GM23338 (cell line): ENCODE results near the gene ANKRD23. TPM values are rescaled to one million over a fixed set of nuclear protein-coding genes. Genes with fewer than 3 reads are reported as not detected.

Experiments used
- ATAC-seq: fragments of 200-7000 bp; cut with Tn5 transposase; 3 replicates; pipeline ENCODE4 v1.9.1; 2020
- DNase-seq: peaks from one replicate; pipeline ENCODE4 v3.0.0-alpha.2; 2015; ENCODE audit warnings: low spot score
- H2AFZ ChIP-seq: fragments of 200-600 bp; sonication (generic); 2 replicates; pipeline ENCODE4 v1.8.0; 2016; ENCODE audit warnings: antibody characterized with exemption, mild to moderate bottlenecking, moderate library complexity
- H3F3A ChIP-seq: fragments of 200-600 bp; sonication (generic); replicated peaks from 2 replicates; pipeline ENCODE4 v1.8.0; 2017; ENCODE audit warnings: antibody characterized with exemption, mixed run types, low read depth
- H3K27ac ChIP-seq: fragments of 200-600 bp; sonication (generic); 2 replicates; pipeline ENCODE4 v1.6.1; 2016; ENCODE audit warnings: low read depth
- H3K27me3 ChIP-seq: fragments of 200-600 bp; sonication (generic); 2 replicates; pipeline ENCODE4 v1.8.0; 2016; ENCODE audit warnings: mild to moderate bottlenecking, mixed run types, moderate library complexity; ENCODE audit not compliant: insufficient read depth
- H3K36me3 ChIP-seq: fragments of 200-600 bp; sonication (generic); 2 replicates; pipeline ENCODE4 v1.8.0; 2016; ENCODE audit warnings: mild to moderate bottlenecking; ENCODE audit not compliant: insufficient read depth
- H3K4me1 ChIP-seq: fragments of 200-600 bp; sonication (generic); 2 replicates; pipeline ENCODE4 v1.8.0; 2016; ENCODE audit warnings: mild to moderate bottlenecking, moderate library complexity; ENCODE audit not compliant: insufficient read depth
- H3K4me2 ChIP-seq: fragments of 200-600 bp; sonication (generic); 2 replicates; pipeline ENCODE4 v1.7.1; 2017; ENCODE audit warnings: mixed run types
- H3K4me3 ChIP-seq: fragments of 200-600 bp; sonication (generic); 2 replicates; pipeline ENCODE4 v1.6.1; 2016; ENCODE audit warnings: mixed run types
- H3K79me2 ChIP-seq: fragments of 200-600 bp; sonication (generic); replicated peaks from 2 replicates; pipeline ENCODE4 v1.8.0; 2017; ENCODE audit warnings: mild to moderate bottlenecking; ENCODE audit not compliant: insufficient read depth
- H3K9me2 ChIP-seq: fragments of 200-600 bp; sonication (generic); 2 replicates; pipeline ENCODE4 v1.8.0; 2017; ENCODE audit not compliant: insufficient read depth
- H4K20me1 ChIP-seq: fragments of 200-600 bp; sonication (generic); replicated peaks from 2 replicates; pipeline ENCODE4 v1.8.0; 2017; ENCODE audit warnings: mild to moderate bottlenecking; ENCODE audit not compliant: insufficient read depth
- H3K27ac Mint-ChIP-seq: 2 replicates; pipeline ENCODE4 v1.8.0; 2020; ENCODE audit warnings: inconsistent platforms, mild to moderate bottlenecking, moderate library complexity, mixed read lengths
- H3K27me3 Mint-ChIP-seq: 3 replicates; pipeline ENCODE4 v1.8.0; 2022; ENCODE audit warnings: low read depth, mild to moderate bottlenecking, moderate library complexity, mixed read lengths, inconsistent platforms; ENCODE audit not compliant: insufficient read depth, poor library complexity
- H3K36me3 Mint-ChIP-seq: 3 replicates; pipeline ENCODE4 v1.8.0; 2021; ENCODE audit warnings: low read depth, mild to moderate bottlenecking, inconsistent platforms, moderate library complexity, mixed read lengths
- H3K4me1 Mint-ChIP-seq: 3 replicates; pipeline ENCODE4 v1.8.0; 2020; ENCODE audit warnings: mild to moderate bottlenecking, inconsistent platforms, mixed read lengths
- H3K4me3 Mint-ChIP-seq: 3 replicates; pipeline ENCODE4 v1.8.0; 2021; ENCODE audit warnings: moderate library complexity, mild to moderate bottlenecking, inconsistent platforms, mixed read lengths
- H3K9me3 Mint-ChIP-seq: 3 replicates; pipeline ENCODE4 v1.8.0; 2020; ENCODE audit warnings: moderate library complexity, mild to moderate bottlenecking, inconsistent platforms, mixed read lengths
- CTCF ChIP-seq, 2 experiments: fragments of 200-600 bp in 1 of 2; sonication (generic) in 1 of 2; conservative IDR thresholded peaks; 2 replicates each; pipeline versions ENCODE4 v1.5.1 to v1.6.1; 2016 to 2017; ENCODE audit warnings: antibody characterized with exemption in 2 of 2, low read depth in 2 of 2, mild to moderate bottlenecking in 2 of 2, moderate library complexity in 1 of 2
- microRNA counts: library from miRNA; unstranded; fragments of <30 nt; microRNA quantifications from one replicate; lab custom pipeline; 2017
- microRNA-seq: library from miRNA; unstranded; fragments of <30 nt; microRNA quantifications from one replicate; pipeline ENCODE4, GENCODE V29; 2017
- polyA plus RNA-seq: library from polyadenylated mRNA; unstranded; fragments of >200 nt; fragmentation: Nextera tagmentation; extraction: Ambion mirVana; gene quantifications from 2 replicates; pipeline ENCODE4 v1.2.1, GENCODE V29; 2016
- small RNA-seq: library from RNA; depleted of rRNA; stranded (forward); fragments of <200 nt; gene quantifications from one replicate; pipeline ENCODE3, GENCODE V24; 2014; ENCODE audit warnings: low replicate concordance
- total RNA-seq: library from RNA; depleted of rRNA; stranded (reverse); fragments of >200 nt; shearing (Covaris generic); gene quantifications from 2 replicates; pipeline ENCODE4 v1.2.3, GENCODE V29; 2014; rRNA removed

ANKRD23 gene
- total and polyA plus RNA-seq, 2 experiments from 2014 or later, result 4.0 to 5.0 TPM

GRCh38 chr2:96788442-96789244 is 55.2 kb downstream of the ANKRD23 start:
- Histone ChIP-seq H3K9me2 (no peaks in the 10 kb centered on the region), H4K20me1 (no peaks in the 10 kb centered on the region; the same call in 1 of the 2 replicates), H3F3A (no peaks in the 10 kb centered on the region), H2AFZ (no peak overlapping the region), H3K36me3 (no peaks in the 10 kb centered on the region), H3K27ac (no peak overlapping the region), H3K4me1 (no peaks in the 10 kb centered on the region), H3K79me2 (no peaks in the 10 kb centered on the region), H3K4me2 (no peak overlapping the region), H3K27me3 (no peaks in the 10 kb centered on the region), H3K4me3 (no peak overlapping the region)
- H3K4me3 Mint-ChIP-seq, result no peak overlapping the region
- peaks cover 9% of the 10 kb centered on the region for H3K27me3 Mint-ChIP-seq
- no peak overlapping the region; the same call in 1 of the 2 replicates for H3K27ac Mint-ChIP-seq
- no peaks in the 10 kb centered on the region for H3K9me3 Mint-ChIP-seq
- no peak for DNase-seq
- ATAC-seq, result peak; percentile 52
- H3K4me1 Mint-ChIP-seq, result peaks cover 5% of the 10 kb centered on the region; the same call in 2 of the 3 replicates
- TF ChIP-seq CTCF (conservative IDR thresholded peaks at IDR 0.05; ENCODE audit: low read depth in 2 of 2), result no peak
- H3K36me3 Mint-ChIP-seq, result no peaks in the 10 kb centered on the region

MicroRNA genes within 50 kb of the gene (microRNA counts, 767-probe panel; counts per million panel counts)
- microRNA hsa-miR-3127-5p (lab: Ali Mortazavi, UCI), result not detected

Small RNAs within 50 kb of the gene (microRNA-seq; reads per million reads assigned to microRNA genes)
- not detected for gene MIR3127

Small RNAs within 50 kb of the gene (small RNA-seq; reads per million reads assigned to genes)
- gene MIR3127, result not detected

Other genes with a start within 250 kb of the ANKRD23 start
- 27.2 and 31.4 TPM in 2 replicates for gene KANSL3, start 205.7 kb downstream of the ANKRD23 start, total RNA-seq
- 7.2 and 8.9 TPM in 2 replicates for gene KANSL3, start 205.7 kb downstream of the ANKRD23 start, polyA plus RNA-seq
- gene FER1L5, start 201.3 kb downstream of the ANKRD23 start, total RNA-seq, result 0.27 and 0.76 TPM in 2 replicates
- gene FER1L5, start 201.3 kb downstream of the ANKRD23 start, polyA plus RNA-seq, result 0.07 and 0.18 TPM in 2 replicates
- gene LMAN2L, start 104.0 kb downstream of the ANKRD23 start, total RNA-seq, result 15.8 and 16.7 TPM in 2 replicates
- gene LMAN2L, start 104.0 kb downstream of the ANKRD23 start, polyA plus RNA-seq, result 10.5 and 11.8 TPM in 2 replicates
- 6.7 and 12.9 TPM in 2 replicates for gene CNNM4, start 83.1 kb downstream of the ANKRD23 start, total RNA-seq
- gene CNNM4, start 83.1 kb downstream of the ANKRD23 start, polyA plus RNA-seq, result 2.5 and 2.9 TPM in 2 replicates
- 22.8 and 25.7 TPM in 2 replicates for gene CNNM3, start 27.8 kb downstream of the ANKRD23 start, total RNA-seq
- gene CNNM3, start 27.8 kb downstream of the ANKRD23 start, polyA plus RNA-seq, result 5.3 and 7.7 TPM in 2 replicates
- gene ANKRD39, start 14.0 kb upstream of the ANKRD23 start, total RNA-seq, result 17.5 and 18.3 TPM in 2 replicates
- 32.0 and 33.8 TPM in 2 replicates for gene ANKRD39, start 14.0 kb upstream of the ANKRD23 start, polyA plus RNA-seq
- gene SEMA4C, start 26.1 kb upstream of the ANKRD23 start, total RNA-seq, result 69.7 and 80.7 TPM in 2 replicates
- 15.4 and 16.8 TPM in 2 replicates for gene SEMA4C, start 26.1 kb upstream of the ANKRD23 start, polyA plus RNA-seq
- 0.47 TPM in 1 of 2 replicates, not detected in the other for gene FAM178B, start 142.6 kb upstream of the ANKRD23 start, total RNA-seq
- gene FAM178B, start 142.6 kb upstream of the ANKRD23 start, polyA plus RNA-seq, result 0.70 and 1.1 TPM in 2 replicates